HG03139 (cell line): ENCODE results near the gene PCGF1.

Source experiments
- ATAC-seq: cut with Tn5 transposase; IDR thresholded peaks from one replicate; pipeline ENCODE4 v1.9.1; 2021; ENCODE audit not compliant: unreplicated experiment

PCGF1 gene

DNA sequence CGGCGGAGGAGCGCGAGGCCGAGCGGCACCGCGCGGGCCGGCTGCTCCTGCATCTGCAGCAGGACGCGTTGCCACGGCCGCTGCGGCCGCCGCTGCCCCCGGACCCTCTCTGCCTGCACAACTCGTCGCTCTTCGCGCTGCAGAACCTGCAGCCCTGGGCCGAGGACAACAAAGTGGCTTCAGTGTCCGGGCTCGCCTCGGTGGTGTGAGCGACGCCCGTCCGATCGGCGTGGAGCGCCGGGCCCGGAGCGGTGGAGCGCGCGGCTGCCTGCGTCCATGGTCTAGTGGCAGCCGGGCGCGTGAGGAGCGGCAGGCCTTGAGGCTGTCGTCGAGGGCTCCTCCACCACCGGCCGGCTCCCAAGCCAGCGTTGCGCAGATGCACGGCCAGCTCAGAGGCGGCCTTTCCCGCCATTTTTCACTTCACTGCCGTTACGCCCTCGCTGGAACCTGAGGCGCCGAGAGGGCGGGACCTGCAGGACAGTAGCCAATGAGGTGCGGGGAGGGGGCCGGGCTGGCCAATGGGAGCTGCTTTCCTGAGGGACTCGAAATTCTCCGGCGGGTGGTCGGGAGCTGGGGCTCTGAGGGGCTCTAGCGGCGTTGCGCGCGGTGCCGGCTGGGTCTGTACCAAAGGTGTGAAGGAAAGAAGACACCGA, 8.6 kb upstream of the PCGF1 start:
- ATAC-seq = peak; percentile 63

DNA sequence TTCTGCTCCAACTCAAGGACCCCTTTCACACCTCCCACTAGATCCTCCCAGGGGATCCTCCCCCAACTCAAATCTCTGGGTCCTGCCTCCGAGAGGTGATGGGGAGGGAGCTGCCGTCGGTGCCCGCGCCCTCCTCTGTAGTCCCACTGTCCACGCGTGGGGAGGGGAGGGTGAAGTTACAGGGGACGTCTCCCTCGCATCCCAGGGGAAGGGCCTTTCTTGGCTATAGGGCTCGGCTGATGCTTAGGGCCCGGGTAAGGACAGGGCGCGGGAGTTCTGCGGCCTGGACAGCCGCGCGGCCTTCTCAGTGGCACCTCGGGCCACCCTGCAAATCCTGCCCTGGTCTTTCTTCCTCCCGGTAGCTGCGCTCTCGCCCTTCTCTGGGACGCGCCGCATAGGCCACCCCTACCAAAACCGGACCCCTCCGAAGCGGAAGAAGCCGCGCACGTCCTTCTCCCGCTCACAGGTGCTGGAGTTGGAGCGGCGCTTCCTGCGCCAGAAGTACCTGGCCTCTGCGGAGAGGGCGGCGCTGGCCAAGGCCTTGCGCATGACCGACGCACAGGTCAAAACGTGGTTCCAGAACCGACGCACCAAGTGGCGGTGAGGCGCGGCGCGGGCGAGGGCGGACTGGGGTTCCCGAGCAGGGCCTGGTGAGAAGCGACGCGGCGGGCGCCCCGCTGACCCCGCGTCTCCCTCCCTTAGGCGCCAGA, 7.9 kb upstream of the PCGF1 start:
- peak; percentile 29 for ATAC-seq

DNA sequence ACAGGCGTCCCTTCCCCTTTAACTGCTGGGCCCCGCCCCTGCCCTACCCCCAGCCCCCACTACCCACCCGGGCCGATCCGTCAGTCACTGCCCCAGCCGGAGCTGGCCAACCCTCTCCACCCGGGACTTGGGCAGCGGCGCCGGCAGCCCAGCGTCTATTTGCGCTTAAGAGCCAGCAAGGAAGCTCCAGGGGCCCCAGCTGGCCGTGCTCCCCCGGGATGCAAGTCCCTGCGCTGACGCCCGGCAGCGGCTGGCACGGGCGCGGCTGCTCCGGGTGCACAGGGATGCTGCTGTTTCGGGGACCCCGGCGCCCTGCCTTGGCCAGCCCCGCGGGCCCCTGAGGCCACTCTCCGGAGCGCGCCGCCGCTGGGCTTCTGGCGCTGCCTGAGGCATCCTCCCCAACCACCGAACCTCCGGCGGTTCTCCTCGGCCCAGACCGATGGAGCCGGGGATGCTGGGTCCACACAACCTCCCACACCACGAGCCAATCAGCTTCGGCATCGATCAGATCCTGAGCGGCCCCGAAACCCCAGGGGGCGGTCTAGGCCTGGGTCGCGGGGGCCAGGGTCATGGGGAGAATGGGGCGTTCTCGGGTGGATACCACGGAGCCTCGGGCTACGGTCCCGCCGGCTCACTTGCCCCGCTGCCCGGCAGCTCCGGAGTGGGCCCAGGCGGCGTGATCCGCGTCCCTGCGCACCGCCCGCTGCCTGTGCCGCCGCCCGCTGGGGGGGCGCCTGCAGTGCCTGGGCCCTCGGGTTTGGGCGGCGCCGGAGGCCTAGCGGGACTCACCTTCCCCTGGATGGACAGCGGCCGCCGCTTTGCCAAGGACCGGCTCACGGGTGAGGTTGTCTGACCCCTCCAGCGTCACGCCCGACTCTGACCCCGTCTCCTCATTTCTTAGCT, 7.1 kb upstream of the PCGF1 start, which contains the start of gene TLX2:
TSS of gene TLX2 (plus strand) at position 83 of the 903 bp plus-strand sequence. CDS start at position 440, 357 bp downstream.
- no peak for ATAC-seq

DNA sequence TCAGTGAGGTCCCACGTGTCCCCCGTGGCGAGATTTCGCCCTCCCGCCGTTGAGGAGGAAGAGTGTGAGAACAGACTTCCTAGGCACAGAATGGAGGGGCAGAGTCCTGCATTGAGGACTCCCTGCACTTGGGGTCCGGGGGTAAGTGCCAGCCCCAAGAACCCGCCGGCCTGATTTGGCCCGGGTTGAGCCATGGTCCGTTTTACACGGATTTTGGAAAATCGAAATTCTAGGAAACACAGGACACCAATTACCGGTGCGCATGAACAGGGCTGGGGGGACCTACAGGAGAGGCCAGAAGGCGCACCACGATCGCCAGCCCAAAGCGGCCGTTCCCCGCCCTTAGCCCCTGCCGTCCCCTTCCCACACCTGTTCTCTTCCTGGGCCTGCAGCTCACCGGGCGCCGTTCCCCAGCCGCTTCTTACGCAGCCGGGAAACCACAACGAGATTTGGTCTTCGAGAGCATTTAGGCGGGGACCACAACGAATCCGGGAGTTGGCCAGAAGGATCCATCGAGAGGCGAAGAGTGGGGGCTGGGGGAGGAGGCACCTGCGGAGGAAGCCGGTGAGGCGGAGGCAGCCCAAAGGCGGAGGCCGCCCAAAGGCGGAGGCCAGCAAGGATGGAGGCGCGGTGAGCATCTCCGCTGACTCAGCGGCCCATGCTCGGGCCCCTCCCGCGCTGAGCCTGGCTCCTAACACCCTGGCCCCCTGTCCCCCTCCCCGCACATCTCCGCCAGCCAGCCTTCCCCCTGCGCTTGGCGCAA, 6.3 kb upstream of the PCGF1 start:
- ATAC-seq = no peak

DNA sequence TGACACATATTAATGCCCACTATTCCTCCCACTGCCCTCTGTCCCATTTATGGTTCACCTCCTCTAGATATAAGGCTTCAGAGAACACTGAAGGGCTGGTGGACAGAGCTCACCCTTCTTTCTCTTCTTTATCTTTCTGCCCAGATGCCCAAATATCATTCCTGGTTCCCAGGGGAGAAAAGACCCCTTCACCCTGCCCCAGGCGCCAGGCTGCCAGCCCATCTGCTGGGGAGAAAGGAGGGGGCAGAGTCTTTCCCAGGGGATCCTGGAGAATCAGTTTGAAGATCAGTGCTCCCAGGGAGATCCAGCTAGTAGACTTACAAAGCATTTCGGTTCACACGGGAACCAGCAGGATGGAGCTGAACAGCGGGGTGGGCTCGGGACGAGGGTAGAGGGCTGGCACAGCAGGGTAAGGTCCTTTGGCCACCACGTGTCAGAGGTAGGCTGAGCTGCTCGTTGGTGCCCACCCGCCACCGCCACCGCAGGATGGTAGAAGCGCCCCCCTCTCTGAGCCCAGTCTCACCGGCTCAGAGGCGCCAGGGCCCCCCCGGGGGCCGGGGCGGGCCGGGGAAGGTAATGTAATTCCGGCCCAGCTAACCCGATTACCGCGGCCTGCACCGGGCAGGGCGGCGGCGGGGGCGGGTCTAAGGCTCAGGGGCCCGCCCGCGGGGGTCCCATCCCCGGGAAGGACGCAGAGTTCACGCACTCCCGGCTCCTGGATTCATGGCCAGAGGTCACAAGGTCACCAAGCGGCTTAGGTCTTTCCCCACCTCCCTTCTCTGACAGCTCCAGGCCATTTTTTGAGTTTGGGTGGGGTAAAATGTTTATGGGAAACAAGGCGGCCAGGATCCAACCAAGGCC, 5.5 kb upstream of the PCGF1 start:
- no peak for ATAC-seq

DNA sequence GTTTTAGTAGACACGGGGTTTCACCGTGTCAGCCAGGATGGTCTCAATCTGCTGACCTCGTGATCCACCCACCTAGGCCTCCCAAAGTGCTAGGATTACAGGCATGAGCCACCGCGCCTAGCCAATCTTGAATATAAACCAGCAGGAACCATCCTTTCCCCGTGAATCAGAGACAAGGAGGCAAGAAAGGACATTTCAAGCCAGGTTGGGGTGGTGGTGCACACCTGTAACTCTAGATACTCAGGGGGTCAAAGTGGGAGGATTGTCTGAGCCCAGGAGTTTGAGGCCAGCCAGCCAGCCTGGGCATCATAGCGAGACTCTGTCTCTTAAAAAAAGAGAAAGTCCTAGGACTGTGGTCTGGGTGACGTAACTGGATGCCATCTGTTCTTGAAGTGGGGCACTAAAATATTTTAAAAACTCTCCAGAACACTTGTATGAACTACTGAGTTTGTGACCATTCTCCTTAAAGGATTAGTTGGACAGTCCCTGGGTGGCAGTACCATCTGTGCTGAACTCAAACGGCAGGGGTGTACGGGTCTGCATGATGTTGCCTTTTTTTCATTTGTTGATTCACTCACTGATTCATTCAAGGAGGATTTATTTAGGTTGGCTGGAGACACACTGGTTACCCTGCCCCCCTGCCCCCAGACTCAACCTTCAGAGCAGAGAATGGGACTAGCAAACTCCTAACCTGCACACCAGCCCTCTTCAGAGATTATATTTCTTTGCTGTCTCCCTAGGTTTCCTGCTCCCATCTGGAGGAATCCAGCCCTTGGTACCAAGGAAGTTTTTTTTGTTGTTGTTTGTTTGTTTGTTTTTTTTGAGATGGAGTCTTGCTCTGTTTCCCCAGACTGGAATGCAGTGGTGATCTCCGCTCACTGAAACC, 3.9 kb upstream of the PCGF1 start:
- no peak for ATAC-seq

DNA sequence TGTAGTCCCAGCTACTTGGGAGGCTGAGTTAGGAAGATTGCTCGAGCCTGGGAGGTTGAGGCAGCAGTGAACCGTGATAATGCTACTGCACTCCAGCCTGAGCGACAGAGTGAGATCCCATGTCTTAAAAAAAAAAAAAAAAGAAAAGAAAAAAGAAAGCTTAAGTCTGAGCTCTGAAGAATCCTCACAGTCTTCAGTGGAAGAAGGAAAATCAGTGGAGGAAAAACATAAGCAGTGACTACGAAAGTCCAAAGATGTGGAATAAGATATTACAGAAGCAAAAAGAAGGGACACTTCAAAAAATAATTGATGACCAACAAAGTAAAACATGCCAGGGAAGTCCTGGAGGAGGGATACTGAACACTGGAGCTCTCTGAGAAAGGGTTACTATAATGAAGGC, 2.8 kb upstream of the PCGF1 start:
- ATAC-seq = no peak

DNA sequence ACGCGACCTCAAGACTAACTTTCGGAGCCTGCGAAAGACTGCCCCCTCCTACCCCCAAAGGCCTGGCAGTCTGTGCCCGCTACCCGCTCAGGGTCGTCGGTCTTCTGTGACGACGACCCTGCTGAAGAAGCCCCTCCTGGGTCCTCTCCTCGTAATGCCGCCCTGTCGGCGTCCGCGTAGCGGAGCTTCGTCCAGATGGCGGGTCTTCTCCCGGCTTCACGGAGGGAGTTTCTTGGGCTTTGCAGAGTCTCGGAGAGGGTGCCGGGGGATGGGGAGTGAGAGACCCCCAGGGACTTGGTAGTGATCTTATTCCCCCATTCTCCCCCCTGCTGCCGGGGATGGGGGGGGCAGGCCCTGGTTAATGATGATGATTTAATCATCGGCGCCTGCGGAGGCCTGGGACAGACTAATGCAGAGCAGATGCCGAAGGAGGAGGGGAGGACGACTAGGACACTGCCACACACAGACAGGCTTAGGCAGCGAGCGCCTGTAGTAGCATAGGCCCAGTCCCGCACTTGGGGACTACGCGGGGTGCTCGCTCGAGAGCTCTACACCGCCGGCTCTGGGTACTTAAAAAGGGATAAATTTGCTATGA, 528 bp upstream of the PCGF1 start:
- no peak for ATAC-seq

DNA sequence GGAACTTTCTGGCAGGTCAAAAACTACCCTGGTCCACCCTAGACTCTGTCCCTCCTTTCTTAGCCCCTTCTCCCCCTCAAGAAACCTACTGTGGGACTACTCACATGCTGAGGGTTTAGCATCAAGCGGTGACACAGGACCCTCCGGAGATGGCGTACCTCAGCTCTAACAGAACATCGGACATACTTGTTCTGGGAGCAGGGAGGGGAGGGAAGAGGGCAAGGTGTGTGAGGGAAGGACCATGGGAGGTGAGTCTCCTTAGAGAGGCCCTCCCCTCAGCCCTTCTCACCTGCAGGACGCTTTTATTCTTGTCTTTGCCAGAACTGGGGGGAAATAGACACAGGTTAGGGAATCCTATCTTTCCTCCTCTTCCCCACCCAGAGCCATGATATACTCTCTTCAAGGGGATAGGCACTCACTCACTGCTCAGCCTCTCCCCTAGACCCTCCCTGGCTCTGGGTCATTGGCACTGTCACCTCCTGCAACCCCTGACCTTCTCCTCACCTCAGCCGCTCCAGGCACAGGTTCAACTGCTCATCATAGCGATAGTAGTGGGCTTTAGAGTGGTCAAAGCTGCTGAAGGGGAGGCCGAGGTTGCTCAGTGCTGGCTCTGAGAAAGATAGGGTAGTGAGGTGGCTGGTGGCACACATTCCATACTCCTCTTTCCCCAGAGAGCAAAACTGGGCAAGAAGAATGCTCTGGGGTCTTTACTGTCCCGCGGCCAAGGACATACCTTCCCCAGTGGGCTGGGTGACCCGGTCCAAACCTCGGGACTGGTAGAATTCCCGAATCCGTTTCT, 1.8 kb downstream of the PCGF1 start:
- ATAC-seq = no peak

DNA sequence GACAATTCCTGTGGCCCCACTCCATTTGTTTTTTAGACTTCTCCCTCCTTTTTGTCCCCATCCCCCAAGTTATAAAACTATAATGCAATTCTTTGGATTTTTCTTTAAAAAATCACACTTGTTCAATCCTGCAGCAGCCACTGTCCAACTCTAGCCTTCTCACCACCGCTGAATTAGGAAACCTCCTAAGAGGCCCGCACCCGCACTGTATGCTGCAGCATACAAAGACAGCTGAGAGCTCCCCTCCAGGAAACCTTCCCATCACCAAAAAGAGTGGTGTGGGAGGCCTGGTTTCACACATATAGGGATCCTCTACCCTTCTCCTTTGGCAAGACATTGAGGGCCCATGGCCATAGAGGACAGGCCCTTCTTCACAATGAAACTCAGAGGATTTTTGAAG, 2.9 kb downstream of the PCGF1 start:
- ATAC-seq = no peak

DNA sequence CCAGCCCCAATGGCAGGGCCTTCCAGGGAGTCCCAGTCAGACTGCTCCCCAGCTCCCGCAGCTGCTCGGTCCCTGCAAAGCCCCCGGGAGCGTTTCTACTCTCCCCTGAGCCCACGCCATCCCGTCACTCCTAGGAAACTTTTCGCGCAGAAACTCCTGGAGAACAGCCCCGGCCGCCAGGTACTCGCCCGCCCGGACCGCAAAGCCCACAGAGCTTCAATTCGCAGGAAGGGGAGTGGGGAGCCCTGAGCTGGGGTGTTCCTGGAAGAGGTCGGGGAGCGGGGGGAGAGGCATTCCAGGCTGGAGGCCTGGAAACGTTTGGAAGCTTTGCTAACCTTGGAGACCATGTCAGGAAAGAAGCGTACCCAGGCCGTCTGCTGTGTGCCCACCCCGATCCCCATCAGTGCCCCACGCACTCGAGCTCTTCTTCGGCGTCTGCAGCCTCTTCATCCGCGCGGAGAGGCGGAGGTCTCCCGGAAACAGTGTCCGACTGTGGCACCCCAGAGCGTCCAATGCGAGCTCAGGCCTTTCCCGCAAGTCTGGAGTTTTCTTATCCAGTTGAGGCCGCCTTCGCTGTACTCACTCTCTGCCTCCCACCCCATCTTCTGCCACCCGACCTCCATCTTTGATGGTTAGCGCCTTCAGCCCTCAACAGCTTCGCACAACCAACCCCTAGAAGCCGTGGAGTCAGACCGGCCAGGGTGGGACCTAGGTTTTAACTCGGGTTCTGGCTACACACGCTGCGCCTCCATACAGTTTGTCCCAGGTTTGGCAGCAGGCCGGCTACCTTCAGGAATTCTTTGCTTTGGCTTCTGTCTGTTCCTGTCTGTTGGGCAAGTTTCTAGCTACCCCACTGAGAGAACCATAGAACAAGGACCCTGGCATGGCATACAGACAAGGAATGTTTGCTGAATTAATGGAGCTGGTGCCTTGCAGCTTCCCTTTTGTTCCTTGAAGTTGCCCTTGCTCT, 3.7 kb downstream of the PCGF1 start:
- ATAC-seq = no peak

DNA sequence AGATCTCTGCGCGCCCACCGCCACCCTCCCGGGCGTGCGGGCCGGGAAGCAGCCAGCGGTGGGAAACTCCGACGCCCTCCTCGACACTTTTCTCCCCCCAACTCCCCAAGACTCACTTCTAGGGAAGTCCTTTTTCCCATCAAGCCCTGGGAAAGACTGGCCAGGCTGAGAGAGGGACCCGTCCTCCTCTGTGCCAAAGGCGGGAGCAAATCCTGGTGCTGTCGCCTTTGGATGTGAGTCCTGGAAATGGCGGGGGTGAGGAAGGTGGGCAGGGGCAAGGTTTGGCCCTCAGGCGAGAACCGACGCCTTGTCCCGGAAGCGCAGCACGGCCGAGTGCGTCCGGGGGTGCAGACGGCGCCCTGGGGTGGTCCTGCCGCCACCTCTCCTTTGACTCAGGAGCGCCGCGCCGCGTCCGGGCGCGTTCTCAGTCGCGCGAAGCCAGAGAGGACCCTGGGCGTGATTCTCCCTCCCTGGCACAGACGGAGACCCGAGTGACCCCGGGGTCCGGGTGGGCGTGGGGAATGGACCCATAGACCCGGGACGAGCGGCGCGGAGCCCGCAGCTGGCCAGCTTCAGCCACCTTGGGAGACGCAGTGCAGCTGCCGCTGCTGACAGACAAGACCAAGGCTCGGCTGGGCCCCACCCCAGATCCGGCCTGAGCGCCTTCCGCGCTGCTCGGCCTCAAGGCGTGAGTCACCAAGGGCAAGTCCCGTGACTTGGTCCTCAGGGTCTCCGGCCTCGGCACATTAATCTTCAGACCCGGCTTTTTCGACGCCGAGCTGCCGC, 4.6 kb downstream of the PCGF1 start:
- ATAC-seq = peak; percentile 32

DNA sequence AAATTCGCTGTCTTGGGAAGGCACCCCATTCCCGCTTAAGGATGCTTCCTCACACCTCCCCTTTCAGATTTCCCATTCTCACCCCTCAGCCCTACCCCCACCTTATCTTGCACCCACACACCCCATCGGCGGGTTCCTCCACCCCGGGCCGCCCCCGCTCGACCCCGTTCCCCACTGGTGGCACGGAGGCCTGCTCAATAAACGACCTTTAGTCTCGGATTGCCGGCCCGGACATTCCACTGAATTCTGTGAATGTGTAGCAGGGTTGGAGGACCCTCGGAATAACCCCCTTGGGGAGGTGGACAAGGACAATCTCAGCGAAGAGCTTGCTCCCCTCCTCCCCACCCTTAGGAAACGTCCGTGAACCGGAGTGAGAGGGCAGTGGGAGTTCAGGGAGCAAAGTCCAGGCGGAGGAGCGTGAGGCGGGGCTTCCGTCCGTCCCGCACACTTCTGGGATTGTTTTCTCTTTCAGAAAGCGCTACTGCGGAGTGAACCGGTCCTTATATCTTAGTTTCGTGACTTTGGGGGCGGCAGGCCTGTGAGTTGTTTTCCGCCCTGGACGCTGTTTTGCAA, 5.3 kb downstream of the PCGF1 start:
- no peak for ATAC-seq

DNA sequence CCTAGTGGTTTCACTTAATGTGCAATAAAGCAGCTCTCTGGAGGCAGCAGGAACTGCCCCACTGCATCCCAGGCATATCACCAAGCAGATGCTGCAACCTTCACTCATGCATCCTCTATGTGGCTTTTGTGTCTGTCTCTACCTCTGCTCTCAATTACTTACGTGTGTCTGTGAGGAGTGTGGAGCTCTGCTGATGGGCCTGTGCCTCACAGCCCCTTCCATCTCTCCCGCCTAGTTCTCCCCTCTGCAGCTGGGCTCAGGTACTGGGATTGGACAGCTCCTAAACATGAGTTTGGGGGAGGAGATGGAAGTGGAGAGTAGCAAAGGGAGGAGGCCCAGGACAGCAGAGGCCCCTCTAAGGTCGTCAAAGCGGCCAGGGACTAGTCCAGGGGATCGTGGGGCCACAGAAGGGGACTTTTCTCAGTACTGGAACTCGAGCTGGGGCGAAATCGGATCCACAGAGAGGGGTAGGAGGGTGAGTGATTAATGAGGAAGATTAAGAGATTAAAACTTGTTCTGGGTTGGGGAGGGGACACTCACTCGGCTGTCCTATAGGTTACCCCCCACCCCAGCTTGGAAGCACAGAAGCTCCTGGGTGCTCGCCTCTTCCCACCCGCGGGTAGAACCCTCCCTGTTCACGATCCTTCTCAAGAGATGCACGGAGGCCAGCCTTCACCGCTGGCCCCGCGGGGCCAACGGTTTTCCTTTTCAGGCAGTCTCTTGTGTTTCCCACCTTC, 6.0 kb downstream of the PCGF1 start:
- no peak for ATAC-seq

DNA sequence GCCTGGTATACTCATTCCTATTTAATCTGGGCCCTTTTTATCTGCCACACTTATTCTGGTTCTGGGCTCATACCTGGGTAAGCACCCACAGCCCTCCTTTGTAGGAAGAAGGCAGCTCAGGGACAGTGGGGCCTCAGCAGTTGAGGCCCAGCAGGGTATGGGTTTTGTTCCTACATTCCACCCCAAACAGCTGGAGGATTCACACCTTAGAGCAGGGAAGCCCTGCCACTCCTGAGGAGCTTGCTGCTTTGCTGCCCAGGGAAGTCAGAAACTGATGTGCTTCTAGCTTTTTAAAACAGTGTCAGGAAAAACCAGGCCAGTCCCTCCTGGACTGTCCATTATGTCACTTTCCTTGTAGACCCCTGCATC, 6.9 kb downstream of the PCGF1 start:
- ATAC-seq = no peak
